GM21367 (cell line): Measurements from ENCODE around the gene RPS6KA1.
A peak's percentile ranks its signal among the peaks of the same experiment; 100 is the strongest.

Experiments used
- ATAC-seq: cut with Tn5 transposase; IDR thresholded peaks from one replicate; pipeline ENCODE4 v1.9.1; 2021; ENCODE audit not compliant: unreplicated experiment

Gene RPS6KA1

GRCh38 chr1:26530895-26531598, 1.5 kb downstream of the RPS6KA1 start:
- no peak for ATAC-seq

- ATAC-seq, result no peak
These were observed 2.1 kb downstream of the RPS6KA1 start for GRCh38 chr1:26531651-26532131.

GRCh38 chr1:26533951-26534509, 4.5 kb downstream of the RPS6KA1 start:
- no peak for ATAC-seq

GRCh38 chr1:26535201-26535600, 5.6 kb downstream of the RPS6KA1 start:
- no peak for ATAC-seq

- ATAC-seq, result no peak
These were observed 6.5 kb downstream of the RPS6KA1 start for GRCh38 chr1:26536081-26536480.

GRCh38 chr1:26536521-26536920, 7.0 kb downstream of the RPS6KA1 start:
- no peak for ATAC-seq

GRCh38 chr1:26537951-26538352, 8.4 kb downstream of the RPS6KA1 start:
- no peak for ATAC-seq

GRCh38 chr1:26538480-26539412, 9.2 kb downstream of the RPS6KA1 start:
- ATAC-seq, result no peak

GRCh38 chr1:26539722-26540121, 10.2 kb downstream of the RPS6KA1 start:
- ATAC-seq, result no peak

GRCh38 chr1:26540351-26540750, 10.8 kb downstream of the RPS6KA1 start:
- ATAC-seq, result no peak

GRCh38 chr1:26541431-26541815, 11.9 kb downstream of the RPS6KA1 start:
- peak; percentile 2 for ATAC-seq

- peak; percentile 32 for ATAC-seq
These were observed 12.5 kb downstream of the RPS6KA1 start for GRCh38 chr1:26541816-26542711.

GRCh38 chr1:26542771-26543451, 13.3 kb downstream of the RPS6KA1 start:
- no peak for ATAC-seq

- no peak for ATAC-seq
These were observed 13.9 kb downstream of the RPS6KA1 start for GRCh38 chr1:26543462-26543861.

GRCh38 chr1:26544126-26544525, 14.6 kb downstream of the RPS6KA1 start:
- no peak for ATAC-seq

GRCh38 chr1:26545969-26546323, 16.4 kb downstream of the RPS6KA1 start:
- ATAC-seq, result no peak

- no peak for ATAC-seq
These were observed 16.8 kb downstream of the RPS6KA1 start for GRCh38 chr1:26546375-26546774.

- no peak for ATAC-seq
These were observed 17.3 kb downstream of the RPS6KA1 start for GRCh38 chr1:26546819-26547218.

- ATAC-seq, result no peak
These were observed 19.3 kb downstream of the RPS6KA1 start for GRCh38 chr1:26548841-26549240.

GRCh38 chr1:26550946-26551345, 21.4 kb downstream of the RPS6KA1 start:
- ATAC-seq, result no peak
